OCI-LY3 (cell line): ENCODE results near the gene ZFAND4.
"Not testable (repeated sequence)": the region's sequence is repeated elsewhere in the genome, so short reads cannot be mapped to it uniquely, and the experiment has no call there.

Experiments
- EZH2phosphoT487 ChIP-seq: fragments of 200-600 bp; shearing (Covaris generic); IDR thresholded peaks from 2 replicates; pipeline ENCODE4 v1.6.1; 2018; ENCODE audit warnings: antibody characterized with exemption, mixed run types, low read depth
- TF ChIP-seq, protein P1 (sequence below): fragments of 200-600, 300-600 bp; sonication (generic); IDR thresholded peaks from 2 replicates; pipeline ENCODE4 v1.5.1; 2014; ENCODE audit warnings: antibody characterized with exemption, low read length, low read depth

DNA sequence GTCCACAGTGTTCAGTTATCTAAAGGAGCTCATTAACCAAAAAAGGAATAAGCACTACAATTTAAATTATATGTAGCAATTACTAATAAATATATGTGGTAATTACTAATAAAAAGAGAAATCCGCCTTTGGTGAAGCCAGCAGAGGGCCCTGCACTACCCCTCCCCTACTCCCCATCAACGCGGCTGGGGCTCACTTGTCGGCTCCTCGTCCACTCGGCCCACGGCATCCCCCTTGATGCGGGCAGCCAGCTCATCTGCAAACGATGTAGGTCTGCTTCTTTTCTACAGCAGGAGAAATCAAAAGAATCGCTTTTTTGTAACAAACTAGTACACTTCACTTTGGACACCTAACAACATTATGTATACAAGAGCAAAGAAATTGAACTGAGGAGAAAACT, 48.9 kb upstream of the ZFAND4 start:
- TF ChIP-seq, protein P1, sequence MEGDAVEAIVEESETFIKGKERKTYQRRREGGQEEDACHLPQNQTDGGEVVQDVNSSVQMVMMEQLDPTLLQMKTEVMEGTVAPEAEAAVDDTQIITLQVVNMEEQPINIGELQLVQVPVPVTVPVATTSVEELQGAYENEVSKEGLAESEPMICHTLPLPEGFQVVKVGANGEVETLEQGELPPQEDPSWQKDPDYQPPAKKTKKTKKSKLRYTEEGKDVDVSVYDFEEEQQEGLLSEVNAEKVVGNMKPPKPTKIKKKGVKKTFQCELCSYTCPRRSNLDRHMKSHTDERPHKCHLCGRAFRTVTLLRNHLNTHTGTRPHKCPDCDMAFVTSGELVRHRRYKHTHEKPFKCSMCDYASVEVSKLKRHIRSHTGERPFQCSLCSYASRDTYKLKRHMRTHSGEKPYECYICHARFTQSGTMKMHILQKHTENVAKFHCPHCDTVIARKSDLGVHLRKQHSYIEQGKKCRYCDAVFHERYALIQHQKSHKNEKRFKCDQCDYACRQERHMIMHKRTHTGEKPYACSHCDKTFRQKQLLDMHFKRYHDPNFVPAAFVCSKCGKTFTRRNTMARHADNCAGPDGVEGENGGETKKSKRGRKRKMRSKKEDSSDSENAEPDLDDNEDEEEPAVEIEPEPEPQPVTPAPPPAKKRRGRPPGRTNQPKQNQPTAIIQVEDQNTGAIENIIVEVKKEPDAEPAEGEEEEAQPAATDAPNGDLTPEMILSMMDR: not testable (repeated sequence)
- not testable (repeated sequence) for TF ChIP-seq EZH2phosphoT487
